ENCODE measurements around the gene SNIP1. TPM values are rescaled to one million over a fixed set of nuclear protein-coding genes. Genes with fewer than 3 reads are reported as not detected.
"Not testable (repeated sequence)": the region's sequence is repeated elsewhere in the genome, so short reads cannot be mapped to it uniquely, and the experiment has no call there.

SNIP1 gene
- total RNA-seq, 1 experiment from 2014 or later = 18.3 TPM

DNA sequence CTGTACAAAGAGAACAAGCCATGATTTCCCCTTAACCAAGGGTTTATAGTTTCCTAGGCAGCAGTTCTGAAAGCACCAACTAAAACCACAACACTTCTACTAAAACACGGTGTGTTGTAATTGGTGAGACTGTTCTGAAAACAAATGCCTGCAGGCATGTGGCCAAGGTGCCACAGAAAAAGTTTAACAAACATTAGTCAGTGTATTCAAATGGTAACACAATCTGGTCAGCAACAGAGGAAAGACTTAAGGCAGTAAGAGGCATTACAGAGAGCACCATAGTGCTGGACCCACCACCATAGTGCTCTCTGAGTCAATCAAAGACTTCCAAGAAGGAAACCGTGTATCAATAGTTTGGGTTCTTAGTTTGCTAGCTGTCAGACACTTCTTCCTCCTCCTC, 16.7 kb downstream of the SNIP1 start:
- Histone ChIP-seq H3K27me3 (replicated peaks; ENCODE audit: insufficient read depth, low read depth, low read length, poor library complexity) (no peaks in the 10 kb centered on the region), H3K9me3 (ENCODE audit: low read depth, low read length, poor library complexity, severe bottlenecking) (no peaks in the 10 kb centered on the region), H3K4me3 (ENCODE audit: low read depth, low read length, poor library complexity, severe bottlenecking) (no peak overlapping the region), H3K4me1 (ENCODE audit: insufficient read depth, low read length, poor library complexity, severe bottlenecking) (no peaks in the 10 kb centered on the region), H3K27ac (ENCODE audit: low read depth, low read length, poor library complexity, severe bottlenecking) (no peak overlapping the region), H3K36me3 (ENCODE audit: insufficient read depth, low read length, poor library complexity, severe bottlenecking) (peaks cover 36% of the 10 kb centered on the region)
- CTCF ChIA-PET = interaction anchor here (1.0 kb wide), 1 partner anchor 23 kb away, joined by 3 read pairs; the partner anchor contains the start of gene MEAF6
- POLR2A ChIA-PET (ENCODE audit: low non-redundant PET) = no interaction called here
- TF ChIP-seq, protein P1, sequence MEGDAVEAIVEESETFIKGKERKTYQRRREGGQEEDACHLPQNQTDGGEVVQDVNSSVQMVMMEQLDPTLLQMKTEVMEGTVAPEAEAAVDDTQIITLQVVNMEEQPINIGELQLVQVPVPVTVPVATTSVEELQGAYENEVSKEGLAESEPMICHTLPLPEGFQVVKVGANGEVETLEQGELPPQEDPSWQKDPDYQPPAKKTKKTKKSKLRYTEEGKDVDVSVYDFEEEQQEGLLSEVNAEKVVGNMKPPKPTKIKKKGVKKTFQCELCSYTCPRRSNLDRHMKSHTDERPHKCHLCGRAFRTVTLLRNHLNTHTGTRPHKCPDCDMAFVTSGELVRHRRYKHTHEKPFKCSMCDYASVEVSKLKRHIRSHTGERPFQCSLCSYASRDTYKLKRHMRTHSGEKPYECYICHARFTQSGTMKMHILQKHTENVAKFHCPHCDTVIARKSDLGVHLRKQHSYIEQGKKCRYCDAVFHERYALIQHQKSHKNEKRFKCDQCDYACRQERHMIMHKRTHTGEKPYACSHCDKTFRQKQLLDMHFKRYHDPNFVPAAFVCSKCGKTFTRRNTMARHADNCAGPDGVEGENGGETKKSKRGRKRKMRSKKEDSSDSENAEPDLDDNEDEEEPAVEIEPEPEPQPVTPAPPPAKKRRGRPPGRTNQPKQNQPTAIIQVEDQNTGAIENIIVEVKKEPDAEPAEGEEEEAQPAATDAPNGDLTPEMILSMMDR (conservative IDR thresholded peaks at IDR 0.05; ENCODE audit: low read depth, low read length) = no peak
- no peak for TF ChIP-seq EZH2 (IDR thresholded peaks at IDR 0.05; ENCODE audit: borderline replicate concordance, low read depth, low read length, poor library complexity, severe bottlenecking)
- no peak for DNase-seq (ENCODE audit: low spot score)
- BruUV-seq (replicated peaks) = TSS peak; percentile 28
- intact Hi-C loops (cut with micrococcal nuclease; ENCODE audit: unreplicated experiment) = no loop called here

GRCh38 chr1:37533317-37534093, 20.6 kb downstream of the SNIP1 start:
- ChIA-PET POLR2A (ENCODE audit: low non-redundant PET) (no interaction called here), CTCF (no interaction called here)
- no TSS peak for BruUV-seq (replicated peaks)
- no peak for TF ChIP-seq EZH2 (IDR thresholded peaks at IDR 0.05; ENCODE audit: borderline replicate concordance, low read depth, low read length, poor library complexity, severe bottlenecking)
- TF ChIP-seq, protein P1 (conservative IDR thresholded peaks at IDR 0.05; ENCODE audit: low read depth, low read length) = no peak
- no peak for DNase-seq (ENCODE audit: low spot score)
- Histone ChIP-seq H3K36me3 (ENCODE audit: insufficient read depth, low read length, poor library complexity, severe bottlenecking) (peaks cover 10% of the 10 kb centered on the region), H3K4me3 (ENCODE audit: low read depth, low read length, poor library complexity, severe bottlenecking) (no peak overlapping the region), H3K9me3 (ENCODE audit: low read depth, low read length, poor library complexity, severe bottlenecking) (no peaks in the 10 kb centered on the region), H3K4me1 (ENCODE audit: insufficient read depth, low read length, poor library complexity, severe bottlenecking) (no peaks in the 10 kb centered on the region), H3K27me3 (replicated peaks; ENCODE audit: insufficient read depth, low read depth, low read length, poor library complexity) (no peaks in the 10 kb centered on the region), H3K27ac (ENCODE audit: low read depth, low read length, poor library complexity, severe bottlenecking) (no peak overlapping the region)
- intact Hi-C loops (cut with micrococcal nuclease; ENCODE audit: unreplicated experiment) = no loop called here

- intact Hi-C loops (cut with micrococcal nuclease; ENCODE audit: unreplicated experiment); DNase-seq (ENCODE audit: low spot score); H3K27me3 ChIP-seq (replicated peaks; ENCODE audit: insufficient read depth, low read depth, low read length, poor library complexity); CTCF ChIA-PET; H3K4me3 ChIP-seq (ENCODE audit: low read depth, low read length, poor library complexity, severe bottlenecking); H3K36me3 ChIP-seq (ENCODE audit: insufficient read depth, low read length, poor library complexity, severe bottlenecking); BruUV-seq (replicated peaks); H3K4me1 ChIP-seq (ENCODE audit: insufficient read depth, low read length, poor library complexity, severe bottlenecking); POLR2A ChIA-PET (ENCODE audit: low non-redundant PET); H3K9me3 ChIP-seq (ENCODE audit: low read depth, low read length, poor library complexity, severe bottlenecking); H3K27ac ChIP-seq (ENCODE audit: low read depth, low read length, poor library complexity, severe bottlenecking): not testable (repeated sequence)
Measured at GRCh38 chr1:37532418-37533156, 21.5 kb downstream of the SNIP1 start.

DNA sequence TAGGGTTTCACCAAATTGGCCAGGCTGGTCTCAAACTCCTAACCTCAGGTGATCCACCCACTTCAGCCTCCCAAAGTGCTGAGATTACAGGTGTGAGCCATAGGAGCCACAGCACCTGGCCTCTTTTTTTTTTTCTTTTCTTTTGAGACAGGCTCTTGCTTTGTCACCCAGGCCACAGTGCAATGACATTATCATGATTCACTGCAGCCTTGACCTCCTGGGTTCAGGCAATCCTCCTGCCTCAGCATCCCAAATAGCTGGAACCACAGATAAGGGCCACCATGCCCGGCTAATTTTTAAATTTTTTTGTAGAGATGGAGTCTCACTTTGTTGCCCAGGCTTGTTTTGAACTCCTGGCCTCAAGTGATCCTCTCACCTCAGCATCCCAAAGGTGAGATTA, 24.2 kb downstream of the SNIP1 start:
- H3K4me1 ChIP-seq (ENCODE audit: insufficient read depth, low read length, poor library complexity, severe bottlenecking); DNase-seq (ENCODE audit: low spot score); H3K4me3 ChIP-seq (ENCODE audit: low read depth, low read length, poor library complexity, severe bottlenecking); BruUV-seq (replicated peaks); H3K9me3 ChIP-seq (ENCODE audit: low read depth, low read length, poor library complexity, severe bottlenecking); H3K27ac ChIP-seq (ENCODE audit: low read depth, low read length, poor library complexity, severe bottlenecking); H3K27me3 ChIP-seq (replicated peaks; ENCODE audit: insufficient read depth, low read depth, low read length, poor library complexity); intact Hi-C loops (cut with micrococcal nuclease; ENCODE audit: unreplicated experiment); H3K36me3 ChIP-seq (ENCODE audit: insufficient read depth, low read length, poor library complexity, severe bottlenecking); CTCF ChIA-PET: not testable (repeated sequence)
- POLR2A ChIA-PET (ENCODE audit: low non-redundant PET) = interaction anchor here (0.7 kb wide), 1 partner anchor 19 kb away, joined by 11 read pairs; no protein-coding TSS in a partner anchor

Data from A673 (cell line).